D721Med (cell line): ENCODE data around the gene OAS2.

Experiments used
- DNase-seq: peaks from one replicate; pipeline ENCODE4 v3.0.0; 2011; ENCODE audit warnings: low spot score; ENCODE audit not compliant: insufficient read length
- FAIRE-seq: peaks from 2 replicates; lab custom pipeline; 2011; peaks lifted over from hg19 to GRCh38; lab: Jason Lieb, UNC
- CTCF ChIP-seq: IDR thresholded peaks from 2 replicates; pipeline ENCODE4 v1.5.1; 2012; ENCODE audit warnings: mild to moderate bottlenecking, control low read depth; ENCODE audit not compliant: insufficient read depth; ENCODE audit errors: missing control alignments

OAS2 gene

GRCh38 chr12:112973818-112974231, 4.5 kb upstream of the OAS2 start:
- no peak for TF ChIP-seq CTCF
- FAIRE-seq (no peak), DNase-seq (no peak)

- no peak for TF ChIP-seq CTCF
- FAIRE-seq, result no peak
- DNase-seq, result no peak
Measured at GRCh38 chr12:112974904-112975303, 3.4 kb upstream of the OAS2 start.

DNA sequence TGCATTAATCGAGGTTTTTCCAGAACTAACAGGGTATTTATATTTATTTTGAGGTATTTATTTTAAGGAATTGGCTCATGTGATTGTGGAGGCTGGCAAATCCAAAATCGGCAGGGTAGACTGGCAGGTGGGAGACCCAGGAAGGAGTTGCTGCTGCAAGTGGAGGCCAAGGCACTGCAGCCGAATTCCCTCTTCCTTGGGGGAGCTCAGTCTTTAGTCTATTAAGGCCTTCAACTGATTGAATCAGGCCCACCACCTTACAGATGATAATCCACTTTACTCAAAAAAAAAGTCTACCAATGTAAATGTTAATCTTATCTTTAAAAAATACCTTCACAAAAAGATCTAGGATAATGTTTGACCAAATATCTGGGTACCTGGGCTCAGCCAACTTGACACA, 1.2 kb upstream of the OAS2 start:
- TF ChIP-seq CTCF, result no peak

DNA sequence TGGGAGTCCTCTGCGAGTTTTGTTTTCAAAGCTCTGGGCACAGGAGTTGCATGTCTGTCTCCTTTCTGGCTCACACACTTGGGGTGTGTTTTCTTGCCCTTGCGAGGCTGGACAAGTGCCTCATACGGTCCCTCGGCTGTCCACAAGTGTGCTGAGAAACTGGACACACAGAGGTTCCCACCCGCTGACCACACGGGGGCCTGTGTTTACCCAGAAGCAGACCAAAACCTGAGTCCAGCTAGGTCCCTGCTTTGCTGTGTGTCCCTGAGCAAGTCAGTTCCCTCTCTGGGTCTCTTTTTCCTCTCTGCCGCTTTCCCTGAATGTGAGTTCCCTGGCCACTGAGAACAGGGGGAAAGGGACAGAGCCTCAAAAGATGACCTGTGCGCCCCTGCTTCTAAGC, 678 bp upstream of the OAS2 start:
- DNase-seq, result no peak

More for the DNA sequence above, 1.2 kb upstream of the OAS2 start:
- DNase-seq (no peak), FAIRE-seq (no peak)

GRCh38 chr12:112979041-112979680, 842 bp downstream of the OAS2 start:
- FAIRE-seq (no peak), DNase-seq (no peak)
- no peak for TF ChIP-seq CTCF

More for the DNA sequence above, 678 bp upstream of the OAS2 start:
- FAIRE-seq, result no peak
- no peak for TF ChIP-seq CTCF

DNA sequence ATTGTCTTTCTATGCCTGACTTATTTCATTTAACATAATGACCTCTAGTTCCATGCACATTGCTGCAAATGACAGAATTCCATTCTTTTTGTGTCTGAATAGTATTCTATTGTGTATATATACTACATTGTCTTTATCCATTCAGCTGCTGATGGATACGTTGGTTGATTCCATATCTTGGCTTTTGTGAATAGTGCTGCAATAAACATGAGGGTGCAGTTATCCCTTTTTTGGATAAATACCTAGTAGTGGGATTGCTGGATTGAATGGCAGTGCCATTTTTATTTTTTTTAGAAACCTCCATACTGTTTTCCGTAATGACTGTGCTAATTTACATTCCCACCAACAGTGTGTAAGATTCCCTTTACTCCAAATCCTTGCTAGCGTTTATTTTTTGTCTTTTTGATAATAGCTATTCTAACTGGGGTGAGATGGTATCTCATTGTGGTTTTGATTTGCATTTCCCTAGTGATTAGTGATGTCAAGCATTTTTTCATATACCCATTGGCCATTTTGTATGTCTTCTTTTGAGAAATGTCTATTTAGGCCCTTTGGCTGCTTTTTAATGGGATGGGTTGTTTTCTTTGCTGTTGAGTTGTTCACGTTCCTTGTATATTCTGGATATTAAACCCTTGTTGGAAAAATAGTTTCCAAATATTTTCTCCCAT, 2.3 kb downstream of the OAS2 start:
- DNase-seq (no peak), FAIRE-seq (no peak)
- TF ChIP-seq CTCF, result no peak
